CD14-positive monocyte (primary cell): ENCODE results near the gene UBIAD1. TPM values are rescaled to one million over a fixed set of nuclear protein-coding genes. Genes with fewer than 3 reads are reported as not detected.
A peak's percentile ranks its signal among the peaks of the same experiment; 100 is the strongest.

Experiments used
- DNase-seq, 3 donors: peaks; one replicate each; pipeline ENCODE4 v3.0.0-alpha.2; 2011 to 2022
- H2AFZ ChIP-seq: 2 replicates; pipeline ENCODE4 v1.6.0; 2012; ENCODE audit warnings: mild to moderate bottlenecking, low read depth, low read length, inconsistent platforms; ENCODE audit not compliant: insufficient read depth, poor library complexity, severe bottlenecking
- H3K27ac ChIP-seq, 2 donors: 1 replicate in 1 of 2; 2 replicates in 1 of 2; pipeline ENCODE4 v1.5.1; 2012 to 2013; ENCODE audit warnings: low read length in 2 of 2, control low read depth in 1 of 2, inconsistent platforms in 1 of 2, low read depth in 1 of 2, mild to moderate bottlenecking in 1 of 2
- H3K27me3 ChIP-seq, 2 donors: one replicate each; pipeline versions ENCODE4 v1.6.0 to v1.6.1; 2011 to 2013; ENCODE audit warnings: low read length in 2 of 2; ENCODE audit not compliant: control insufficient read depth in 2 of 2, insufficient read depth in 2 of 2
- H3K36me3 ChIP-seq, 2 donors: replicated peaks in 1 of 2; 1 replicate in 1 of 2; 2 replicates in 1 of 2; pipeline versions ENCODE4 v1.5.1 to v1.6.1; 2012 to 2013; ENCODE audit warnings: low read length in 2 of 2, control low read depth in 1 of 2, inconsistent platforms in 1 of 2, mild to moderate bottlenecking in 1 of 2; ENCODE audit not compliant: insufficient read depth in 2 of 2, control insufficient read depth in 1 of 2
- H3K4me1 ChIP-seq, 2 donors: 1 replicate in 1 of 2; 2 replicates in 1 of 2; pipeline versions ENCODE4 v1.5.1 to v1.6.1; 2012 to 2013; ENCODE audit warnings: low read length in 2 of 2, control low read depth in 1 of 2, inconsistent platforms in 1 of 2, mild to moderate bottlenecking in 1 of 2, moderate library complexity in 1 of 2; ENCODE audit not compliant: insufficient read depth in 2 of 2, control insufficient read depth in 1 of 2
- H3K4me2 ChIP-seq: replicated peaks from 2 replicates; pipeline ENCODE3; 2012; ENCODE audit warnings: low read length, moderate library complexity, mild to moderate bottlenecking; ENCODE audit not compliant: poor library complexity, severe bottlenecking; ENCODE audit errors: extremely low read depth
- H3K4me3 ChIP-seq, 3 experiments: fragments of 200-600 bp in 1 of 3; sonication (generic) in 1 of 3; replicated peaks in 1 of 3; 1 replicate in 2 of 3; 2 replicates in 1 of 3; pipeline ENCODE4 v1.5.1; 2011 to 2013; ENCODE audit warnings: low read length in 3 of 3, mild to moderate bottlenecking in 3 of 3, control low read depth in 2 of 3, low read depth in 2 of 3, inconsistent platforms in 1 of 3, moderate library complexity in 1 of 3
- H3K79me2 ChIP-seq: 2 replicates; pipeline ENCODE4 v1.6.0; 2012; ENCODE audit warnings: mild to moderate bottlenecking, control low read depth, inconsistent platforms, low read length, moderate library complexity; ENCODE audit not compliant: insufficient read depth
- H3K9ac ChIP-seq: 2 replicates; pipeline ENCODE4 v1.6.0; 2017; ENCODE audit warnings: low read length, mild to moderate bottlenecking; ENCODE audit not compliant: insufficient read depth, poor library complexity, severe bottlenecking
- H3K9me3 ChIP-seq, 2 donors: replicated peaks in 1 of 2; 1 replicate in 1 of 2; 2 replicates in 1 of 2; pipeline versions ENCODE4 v1.5.1 to v1.6.1; 2012 to 2013; ENCODE audit warnings: low read length in 2 of 2, control low read depth in 1 of 2; ENCODE audit not compliant: control insufficient read depth in 1 of 2, insufficient read depth in 1 of 2
- H4K20me1 ChIP-seq: 2 replicates; pipeline ENCODE4 v1.6.0; 2012; ENCODE audit warnings: mild to moderate bottlenecking, low read length, control low read depth, moderate library complexity; ENCODE audit not compliant: insufficient read depth
- H3K27ac Mint-ChIP-seq, 7 donors: one replicate each; pipeline ENCODE4 v1.8.0; 2020; ENCODE audit warnings: mild to moderate bottlenecking in 7 of 7, mixed read lengths in 7 of 7, moderate library complexity in 6 of 7, inconsistent platforms in 2 of 7
- H3K27me3 Mint-ChIP-seq, 3 donors: one replicate each; pipeline ENCODE4 v1.8.0; 2021 to 2022; ENCODE audit warnings: low read depth in 3 of 3, mild to moderate bottlenecking in 3 of 3, mixed read lengths in 3 of 3, moderate library complexity in 3 of 3, inconsistent platforms in 1 of 3
- H3K36me3 Mint-ChIP-seq, 2 donors: one replicate each; pipeline ENCODE4 v1.8.0; 2020; ENCODE audit warnings: mixed read lengths in 2 of 2, inconsistent platforms in 1 of 2, mild to moderate bottlenecking in 1 of 2
- H3K4me1 Mint-ChIP-seq: one replicate; pipeline ENCODE4 v1.8.0; 2020; ENCODE audit warnings: mild to moderate bottlenecking, mixed read lengths
- H3K4me3 Mint-ChIP-seq, 2 donors: one replicate each; pipeline ENCODE4 v1.8.0; 2020; ENCODE audit warnings: mild to moderate bottlenecking in 2 of 2, mixed read lengths in 2 of 2, moderate library complexity in 1 of 2
- H3K9me3 Mint-ChIP-seq, 7 donors: one replicate each; pipeline ENCODE4 v1.8.0; 2020 to 2022; ENCODE audit warnings: mixed read lengths in 7 of 7, mild to moderate bottlenecking in 6 of 7, moderate library complexity in 6 of 7, inconsistent platforms in 2 of 7
- CTCF ChIP-seq: fragments of 200-600 bp; IDR thresholded peaks from one replicate; pipeline ENCODE4 v1.8.0; 2022; ENCODE audit warnings: antibody characterized with exemption, mild to moderate bottlenecking
- WGBS: methylation state at CpG from one replicate; pipeline ENCODE4 v1.1.5; 2013; ENCODE audit warnings: missing lambda C conversion rate; ENCODE audit not compliant: insufficient coverage; 5-methylcytosine and 5-hydroxymethylcytosine counted together
- intact Hi-C, 2 donors: fragments of 100-400 bp; cut with micrococcal nuclease; formaldehyde crosslinking; loops; one replicate each; pipeline versions ENCODE4 v1.15.0 to v1.15.1; 2023
- polyA plus RNA-seq, 3 donors: library from polyadenylated mRNA; depleted of rRNA in 1 of 3; unstranded in 2 of 3; stranded (reverse) in 1 of 3; fragments of 300-500 nt in 2 of 3; fragments of >200 nt in 1 of 3; fragmentation: Illumina TruSeq in 2 of 3; gene quantifications; 1 replicate in 2 of 3; 2 replicates in 1 of 3; pipeline ENCODE4 v1.2.3, GENCODE V29; 2012 to 2021

Gene UBIAD1
- polyA plus RNA-seq, 3 donors: 4.3 to 10.5 (median 9.8) TPM

DNA sequence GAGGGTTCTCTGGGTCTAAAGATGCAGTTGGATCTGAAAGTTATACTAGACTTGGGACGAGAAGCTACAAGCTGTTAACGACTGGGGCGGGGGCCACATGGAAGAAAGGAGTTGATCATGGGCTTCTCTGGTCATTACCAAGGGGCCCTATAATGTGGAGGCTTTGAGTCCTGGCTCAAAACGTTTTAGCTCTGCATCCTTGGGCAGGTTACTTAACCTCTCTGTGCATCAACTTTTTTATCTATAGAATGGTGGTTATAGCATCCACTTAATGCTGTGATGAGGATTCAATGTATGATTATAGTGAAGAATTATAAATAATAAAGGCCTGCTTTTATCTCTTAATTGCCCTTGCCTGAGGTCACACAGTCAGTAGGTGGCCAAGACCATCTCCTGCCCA lies 53.1 kb downstream of the UBIAD1 start:
- DNase-seq: no peak
- Histone ChIP-seq H3K4me2 (no peak overlapping the region), H3K9me3 (no peaks in the 10 kb centered on the region), H4K20me1 (no peaks in the 10 kb centered on the region), H3K9ac (no peak overlapping the region), H3K4me3 (no peak overlapping the region), H3K79me2 (no peaks in the 10 kb centered on the region), H3K36me3 (no peaks in the 10 kb centered on the region), H3K27ac (no peak overlapping the region), H2AFZ (no peak overlapping the region), H3K27me3 (no peaks in the 10 kb centered on the region), H3K4me1 (no peaks in the 10 kb centered on the region)
- Mint-ChIP-seq H3K4me1 (no peaks in the 10 kb centered on the region), H3K36me3 (no peaks in the 10 kb centered on the region), H3K9me3 (no peaks in the 10 kb centered on the region), H3K4me3 (no peak overlapping the region), H3K27ac (no peak overlapping the region), H3K27me3 (peaks cover 0 to 13% (median 7%) of the 10 kb centered on the region in 3 donors)
- intact Hi-C loops: no loop called here
- TF ChIP-seq CTCF: no peak
- 85% methylated on average over 4 of the region's 4 CpGs for WGBS

DNA sequence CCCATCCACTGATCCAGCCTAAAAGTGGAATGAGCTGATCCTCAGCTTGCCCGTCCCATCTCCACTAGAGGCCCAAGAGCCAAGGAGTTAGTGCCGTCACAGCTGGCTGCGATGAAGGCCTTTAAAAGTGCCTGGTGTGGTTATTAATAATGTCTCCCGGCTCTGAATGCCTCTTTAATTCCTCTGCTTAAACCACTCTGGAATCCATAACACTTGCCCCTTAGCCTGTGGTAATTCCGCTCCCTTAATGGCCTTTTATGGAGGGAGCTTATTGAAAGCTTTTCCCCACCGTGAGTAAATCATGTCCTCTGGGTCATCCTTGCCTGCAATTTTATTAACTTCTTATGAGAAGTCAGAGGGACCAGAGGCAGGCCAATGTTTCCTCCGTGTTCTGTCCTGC lies 55.4 kb downstream of the UBIAD1 start:
- H3K9ac ChIP-seq: no peak overlapping the region
- no peaks in the 10 kb centered on the region for H3K9me3 ChIP-seq
- TF ChIP-seq CTCF: no peak
- H3K4me2 ChIP-seq: no peak overlapping the region
- no peak overlapping the region for H3K4me3 ChIP-seq
- no peak for DNase-seq
- no peaks in the 10 kb centered on the region for H3K27me3 ChIP-seq
- no peaks in the 10 kb centered on the region for H3K4me1 ChIP-seq
- no peaks in the 10 kb centered on the region for H3K9me3 Mint-ChIP-seq
- no peaks in the 10 kb centered on the region for H4K20me1 ChIP-seq
- peak overlapping the region in 1 of 7 donors; percentile 14 for H3K27ac Mint-ChIP-seq
- H3K36me3 ChIP-seq: no peaks in the 10 kb centered on the region
- H3K79me2 ChIP-seq: no peaks in the 10 kb centered on the region
- no peaks in the 10 kb centered on the region for H3K36me3 Mint-ChIP-seq
- H3K4me3 Mint-ChIP-seq: no peak overlapping the region
- peaks cover 2 to 11% (median 2%) of the 10 kb centered on the region in 3 donors for H3K27me3 Mint-ChIP-seq
- no CpG with 5 or more reads among the region's 7 CpGs for WGBS
- H2AFZ ChIP-seq: no peak overlapping the region
- H3K27ac ChIP-seq: no peak overlapping the region
- no peaks in the 10 kb centered on the region for H3K4me1 Mint-ChIP-seq
- intact Hi-C loops: no loop called here
